ENCODE data around the gene NIPA2.

GRCh38 chr15:22794063-22794462 lies 44.4 kb upstream of the NIPA2 start:
- no peak for TF ChIP-seq CTCF (IDR thresholded peaks at IDR 0.05)
- no peak for TF ChIP-seq POLR2A (IDR thresholded peaks at IDR 0.05)
